Measurements from ENCODE around the gene GSDME.
"Not testable (repeated sequence)": the region's sequence is repeated elsewhere in the genome, so short reads cannot be mapped to it uniquely, and the experiment has no call there.

GSDME gene

GRCh38 chr7:24743471-24743870, 13.8 kb downstream of the GSDME start:
- Mint-ChIP-seq H3K4me3 (no peak overlapping the region), H3K27ac (no peak overlapping the region), H3K36me3 (ENCODE audit: insufficient read depth) (no peaks in the 10 kb centered on the region), H3K27me3 (peaks cover 53 to 71% of the 10 kb centered on the region in 2 donors), H3K9me3 (peaks cover 0 to 3% of the 10 kb centered on the region in 2 donors), H3K4me1 (ENCODE audit: low read depth in 2 of 2) (no peaks in the 10 kb centered on the region)
- no peak for DNase-seq
- ATAC-seq (replicated peaks) = no peak

DNA sequence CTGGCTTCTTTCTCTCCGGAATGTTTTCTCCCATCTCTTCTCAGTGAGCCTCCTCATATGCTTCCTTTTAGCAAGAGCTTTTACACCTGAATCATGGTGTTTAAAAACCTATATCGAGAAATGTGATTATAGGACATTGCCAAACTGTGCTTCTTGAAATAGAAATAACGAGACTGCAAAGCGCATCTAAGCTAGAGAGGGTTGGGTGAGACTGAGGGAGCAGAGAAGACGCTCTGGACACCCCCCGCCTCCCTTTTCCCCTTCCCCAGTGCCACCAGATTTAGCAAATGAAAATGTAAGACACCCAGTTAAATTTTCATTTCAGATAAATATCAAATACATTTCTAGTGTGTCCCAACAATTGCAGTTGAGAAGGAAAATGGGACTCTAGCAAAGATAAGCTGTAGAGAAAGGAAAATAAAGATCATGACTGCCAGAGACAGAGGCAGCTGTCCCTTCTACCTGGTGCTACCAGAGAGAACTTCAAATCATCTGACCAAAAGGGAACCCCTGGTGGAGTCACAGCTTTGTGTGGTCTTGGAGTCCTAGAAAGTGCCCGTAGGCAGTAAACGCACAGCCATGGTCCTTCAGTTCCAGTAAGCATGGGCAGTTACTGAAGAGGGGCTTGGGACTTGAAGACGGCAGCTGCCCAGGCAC, 14.6 kb downstream of the GSDME start:
- Mint-ChIP-seq H3K9me3 (peaks cover 0 to 3% of the 10 kb centered on the region in 2 donors), H3K4me1 (ENCODE audit: low read depth in 2 of 2) (no peaks in the 10 kb centered on the region), H3K27ac (no peak overlapping the region), H3K36me3 (ENCODE audit: insufficient read depth) (no peaks in the 10 kb centered on the region), H3K27me3 (peaks cover 59 to 76% of the 10 kb centered on the region in 2 donors), H3K4me3 (no peak overlapping the region)
- no peak for ATAC-seq (replicated peaks)
- DNase-seq = no peak

- Mint-ChIP-seq H3K27me3 (peaks cover 66 to 80% of the 10 kb centered on the region in 2 donors), H3K4me3 (no peak overlapping the region), H3K27ac (no peak overlapping the region), H3K9me3 (peaks cover 0 to 3% of the 10 kb centered on the region in 2 donors), H3K36me3 (ENCODE audit: insufficient read depth) (no peaks in the 10 kb centered on the region), H3K4me1 (ENCODE audit: low read depth in 2 of 2) (no peaks in the 10 kb centered on the region)
- ATAC-seq (replicated peaks) (no peak), DNase-seq (no peak)
Measured at GRCh38 chr7:24741679-24742505, 15.4 kb downstream of the GSDME start.

DNA sequence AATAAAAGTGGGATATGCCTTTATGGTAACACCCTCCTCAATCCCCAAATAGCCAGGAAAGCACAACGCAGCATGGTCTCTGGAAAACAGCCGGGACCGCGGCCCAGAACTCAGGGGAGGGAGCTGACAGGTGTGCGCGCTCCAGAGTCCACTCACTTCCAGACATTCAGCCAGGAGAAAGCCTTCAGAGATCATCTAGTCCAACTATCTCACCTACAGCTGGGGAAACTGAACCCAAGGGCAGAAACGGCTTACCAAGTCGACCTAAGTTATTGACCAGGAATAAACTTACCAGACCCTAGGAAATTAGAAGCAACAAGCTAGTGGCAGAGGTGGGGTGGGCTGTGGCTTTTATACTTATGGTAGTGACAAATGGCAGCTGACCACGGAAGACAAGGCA, 16.4 kb downstream of the GSDME start:
- no peak overlapping the region for H3K27ac Mint-ChIP-seq
- no peaks in the 10 kb centered on the region for H3K4me1 Mint-ChIP-seq (ENCODE audit: low read depth in 2 of 2)
- DNase-seq = no peak
- H3K27me3 Mint-ChIP-seq = peaks cover 75 to 76% of the 10 kb centered on the region in 2 donors
- no peak for ATAC-seq (replicated peaks)
- H3K9me3 Mint-ChIP-seq = peaks cover 0 to 3% of the 10 kb centered on the region in 2 donors
- no peaks in the 10 kb centered on the region for H3K36me3 Mint-ChIP-seq (ENCODE audit: insufficient read depth)
- H3K4me3 Mint-ChIP-seq = no peak overlapping the region

GRCh38 chr7:24739306-24739705, 18.0 kb downstream of the GSDME start:
- no peak overlapping the region for H3K4me3 Mint-ChIP-seq

GRCh38 chr7:24738577-24738976, 18.7 kb downstream of the GSDME start:
- Mint-ChIP-seq H3K27me3 (peaks cover 75 to 76% of the 10 kb centered on the region in 2 donors), H3K36me3 (ENCODE audit: insufficient read depth) (no peaks in the 10 kb centered on the region), H3K9me3 (peaks cover 0 to 3% of the 10 kb centered on the region in 2 donors), H3K4me1 (ENCODE audit: low read depth in 2 of 2) (no peaks in the 10 kb centered on the region), H3K4me3 (no peak overlapping the region), H3K27ac (no peak overlapping the region)
- DNase-seq = no peak
- no peak for ATAC-seq (replicated peaks)

More at GRCh38 chr7:24739306-24739705, 18.0 kb downstream of the GSDME start:
- no peaks in the 10 kb centered on the region for H3K4me1 Mint-ChIP-seq (ENCODE audit: low read depth in 2 of 2)
- H3K36me3 Mint-ChIP-seq (ENCODE audit: insufficient read depth) = no peaks in the 10 kb centered on the region
- H3K9me3 Mint-ChIP-seq = peaks cover 0 to 3% of the 10 kb centered on the region in 2 donors
- no peak for ATAC-seq (replicated peaks)
- H3K27me3 Mint-ChIP-seq = peaks cover 75 to 76% of the 10 kb centered on the region in 2 donors
- no peak overlapping the region for H3K27ac Mint-ChIP-seq
- DNase-seq = no peak

GRCh38 chr7:24737281-24737680, 20.0 kb downstream of the GSDME start:
- DNase-seq = no peak
- Mint-ChIP-seq H3K9me3 (peaks cover 0 to 3% of the 10 kb centered on the region in 2 donors), H3K36me3 (ENCODE audit: insufficient read depth) (no peaks in the 10 kb centered on the region), H3K4me1 (ENCODE audit: low read depth in 2 of 2) (no peaks in the 10 kb centered on the region), H3K27ac (no peak overlapping the region), H3K27me3 (peaks cover 73 to 80% of the 10 kb centered on the region in 2 donors), H3K4me3 (no peak overlapping the region)
- ATAC-seq (replicated peaks) = no peak

- H3K36me3 Mint-ChIP-seq (ENCODE audit: insufficient read depth); DNase-seq; H3K4me1 Mint-ChIP-seq (ENCODE audit: low read depth in 2 of 2); H3K9me3 Mint-ChIP-seq; H3K27ac Mint-ChIP-seq; ATAC-seq (replicated peaks); H3K4me3 Mint-ChIP-seq: not testable (repeated sequence)
- peaks cover 83 to 88% of the 10 kb centered on the region in 2 donors for H3K27me3 Mint-ChIP-seq
Measured at GRCh38 chr7:24735594-24735993, 21.7 kb downstream of the GSDME start.

DNA sequence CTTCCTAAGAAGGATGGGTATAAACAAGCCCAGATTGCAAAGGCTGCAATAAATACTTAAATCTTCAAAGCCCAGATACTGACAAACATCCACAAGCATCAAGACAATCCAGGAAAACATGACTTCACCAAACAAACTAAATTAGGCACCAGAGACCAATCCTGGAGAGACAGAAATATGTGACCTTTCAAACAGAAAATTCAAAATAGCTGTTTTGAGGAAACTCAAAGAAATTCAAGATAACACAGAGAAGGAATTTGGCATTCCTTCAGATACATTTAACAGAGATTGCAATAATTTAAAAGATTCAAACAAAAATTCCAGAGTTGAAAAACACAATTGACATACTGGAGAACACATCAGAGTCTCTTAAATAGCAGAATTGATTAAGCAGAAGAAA, 23.0 kb downstream of the GSDME start:
- Mint-ChIP-seq H3K4me3 (no peak overlapping the region), H3K9me3 (peaks cover 0 to 3% of the 10 kb centered on the region in 2 donors), H3K27me3 (peaks cover 82 to 90% of the 10 kb centered on the region in 2 donors), H3K4me1 (ENCODE audit: low read depth in 2 of 2) (no peaks in the 10 kb centered on the region), H3K36me3 (ENCODE audit: insufficient read depth) (no peaks in the 10 kb centered on the region), H3K27ac (no peak overlapping the region)
- DNase-seq (no peak), ATAC-seq (replicated peaks) (no peak)

DNA sequence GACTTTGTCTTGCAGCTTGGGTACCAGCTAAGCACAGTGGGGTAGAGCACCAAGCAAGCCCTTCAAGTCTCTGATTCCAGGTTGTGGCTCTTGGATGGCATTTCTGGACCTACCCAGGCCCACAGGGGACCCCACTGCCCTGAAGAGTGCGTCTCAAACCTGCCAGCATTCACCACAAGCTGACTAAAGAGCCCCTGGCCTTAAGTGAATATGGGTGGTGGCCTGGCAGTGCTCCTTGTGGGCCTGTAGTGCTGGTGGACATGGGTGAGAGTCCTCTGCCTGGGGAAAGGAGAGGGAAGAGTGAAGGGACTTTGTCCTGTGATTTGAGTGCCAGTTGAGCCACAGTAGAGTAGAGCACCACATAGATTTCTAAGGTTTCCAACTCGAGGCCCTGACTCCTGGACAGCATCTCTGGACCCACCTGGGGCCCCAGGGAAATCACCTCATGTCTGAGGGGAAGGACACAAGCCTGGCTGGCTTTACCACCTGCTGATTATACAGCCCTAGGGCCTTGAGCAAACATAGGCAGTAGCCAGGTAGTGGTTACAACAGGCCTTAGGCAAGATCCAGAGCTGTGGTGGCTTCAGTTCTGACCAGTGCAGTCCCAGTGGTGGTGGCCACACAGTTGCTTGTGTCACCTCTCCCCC, 23.7 kb downstream of the GSDME start:
- no peaks in the 10 kb centered on the region for H3K36me3 Mint-ChIP-seq (ENCODE audit: insufficient read depth)
- peaks cover 82 to 90% of the 10 kb centered on the region in 2 donors for H3K27me3 Mint-ChIP-seq
- ATAC-seq (replicated peaks) (no peak), DNase-seq (no peak)
- H3K4me3 Mint-ChIP-seq = no peak overlapping the region
- H3K4me1 Mint-ChIP-seq (ENCODE audit: low read depth in 2 of 2) = peaks cover 4% of the 10 kb centered on the region in 2 donors
- H3K27ac Mint-ChIP-seq = no peak overlapping the region
- H3K9me3 Mint-ChIP-seq = no peaks in the 10 kb centered on the region

DNA sequence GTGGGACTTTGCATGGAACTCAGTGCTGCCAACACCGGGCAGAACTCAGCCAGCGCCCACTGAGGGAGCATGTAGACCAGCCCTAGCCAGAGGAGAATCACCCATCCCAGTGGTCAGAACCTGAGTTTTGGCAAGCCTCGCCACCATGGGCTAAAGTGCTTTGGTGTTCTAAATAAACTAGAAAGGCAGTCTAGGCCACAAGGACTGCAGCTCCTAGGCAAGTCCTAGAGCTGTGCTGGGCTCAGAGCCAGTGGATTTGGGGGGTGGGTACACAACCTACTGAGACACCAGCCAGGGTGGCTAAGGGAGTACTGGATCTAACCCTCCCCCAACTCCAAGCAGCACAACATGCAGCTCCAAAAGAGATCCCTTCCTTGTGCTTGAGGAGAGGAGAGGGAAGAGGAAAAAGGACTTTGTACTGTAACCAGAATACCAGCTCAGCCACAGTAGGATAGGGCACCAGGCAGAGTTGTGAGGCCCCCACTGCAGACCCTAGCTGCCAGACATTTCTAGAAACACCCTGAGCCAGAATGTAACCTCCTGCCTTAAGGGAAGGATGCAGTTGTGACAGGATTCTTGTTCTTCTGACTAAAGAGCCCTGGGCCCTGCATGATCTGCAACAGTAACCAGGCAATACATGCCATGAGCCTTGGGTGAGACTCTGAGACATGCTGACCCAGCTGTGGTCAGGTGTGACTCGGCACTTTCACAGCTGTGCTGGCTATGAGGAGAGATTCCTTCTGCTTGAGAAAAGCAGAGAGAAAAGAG, 24.4 kb downstream of the GSDME start:
- Mint-ChIP-seq H3K9me3 (no peaks in the 10 kb centered on the region), H3K4me3 (no peak overlapping the region), H3K27me3 (peaks cover 78 to 87% of the 10 kb centered on the region in 2 donors), H3K4me1 (ENCODE audit: low read depth in 2 of 2) (peaks cover 5 to 6% of the 10 kb centered on the region in 2 donors), H3K36me3 (ENCODE audit: insufficient read depth) (no peaks in the 10 kb centered on the region), H3K27ac (no peak overlapping the region)
- no peak for ATAC-seq (replicated peaks)
- no peak for DNase-seq

DNA sequence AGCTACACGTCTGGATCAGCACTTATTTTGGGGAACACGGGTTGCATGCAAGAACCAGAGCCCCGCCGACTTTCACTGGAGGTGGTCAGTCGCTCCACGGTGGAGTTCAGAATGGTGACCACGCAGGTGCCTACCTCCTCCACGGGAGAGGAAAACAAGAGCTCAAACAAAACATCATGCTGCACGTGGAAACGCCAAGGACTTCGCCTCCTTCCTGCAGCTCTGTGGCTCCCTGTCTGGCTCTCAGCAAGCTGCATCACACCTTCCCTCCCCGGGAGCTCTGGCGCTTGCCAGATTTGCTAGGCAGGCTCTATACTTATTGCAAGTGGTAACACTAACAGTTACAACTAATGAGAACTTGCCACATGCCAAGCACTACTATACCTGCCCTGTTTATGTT, 26.0 kb downstream of the GSDME start:
- Mint-ChIP-seq H3K27ac (no peak overlapping the region), H3K27me3 (peaks cover 70 to 84% of the 10 kb centered on the region in 2 donors), H3K36me3 (ENCODE audit: insufficient read depth) (no peaks in the 10 kb centered on the region), H3K4me3 (no peak overlapping the region), H3K4me1 (ENCODE audit: low read depth in 2 of 2) (peaks cover 5 to 6% of the 10 kb centered on the region in 2 donors), H3K9me3 (no peaks in the 10 kb centered on the region)
- DNase-seq (no peak), ATAC-seq (replicated peaks) (no peak)

DNA sequence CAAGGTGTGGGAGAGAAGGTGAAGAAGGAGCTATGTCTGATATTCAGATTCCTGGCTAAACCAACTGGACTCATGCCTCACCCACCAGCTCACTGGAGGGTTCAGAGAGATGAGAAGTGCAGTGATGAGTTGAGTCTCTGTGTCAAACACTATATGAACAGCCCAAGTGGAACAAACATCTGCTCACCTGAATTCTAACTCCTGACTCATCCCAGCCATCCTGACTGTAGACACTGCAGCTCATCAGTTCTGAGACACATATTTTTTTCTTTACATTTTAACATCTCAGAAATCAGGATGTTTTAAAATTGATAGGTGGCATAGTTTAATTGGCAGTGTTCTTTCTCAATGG, 27.3 kb downstream of the GSDME start:
- H3K9me3 Mint-ChIP-seq = no peaks in the 10 kb centered on the region
- DNase-seq (no peak), ATAC-seq (replicated peaks) (no peak)
- no peak overlapping the region for H3K4me3 Mint-ChIP-seq
- H3K27ac Mint-ChIP-seq = no peak overlapping the region
- peaks cover 5 to 6% of the 10 kb centered on the region in 2 donors for H3K4me1 Mint-ChIP-seq (ENCODE audit: low read depth in 2 of 2)
- H3K27me3 Mint-ChIP-seq = peaks cover 65 to 87% of the 10 kb centered on the region in 2 donors
- H3K36me3 Mint-ChIP-seq (ENCODE audit: insufficient read depth) = no peaks in the 10 kb centered on the region
